ENCODE data around the gene STAM2. TPM values are rescaled to one million over a fixed set of nuclear protein-coding genes. Genes with fewer than 3 reads are reported as not detected.

The STAM2 gene
- polyA plus RNA-seq, 1 experiment = 38.0 TPM

DNA sequence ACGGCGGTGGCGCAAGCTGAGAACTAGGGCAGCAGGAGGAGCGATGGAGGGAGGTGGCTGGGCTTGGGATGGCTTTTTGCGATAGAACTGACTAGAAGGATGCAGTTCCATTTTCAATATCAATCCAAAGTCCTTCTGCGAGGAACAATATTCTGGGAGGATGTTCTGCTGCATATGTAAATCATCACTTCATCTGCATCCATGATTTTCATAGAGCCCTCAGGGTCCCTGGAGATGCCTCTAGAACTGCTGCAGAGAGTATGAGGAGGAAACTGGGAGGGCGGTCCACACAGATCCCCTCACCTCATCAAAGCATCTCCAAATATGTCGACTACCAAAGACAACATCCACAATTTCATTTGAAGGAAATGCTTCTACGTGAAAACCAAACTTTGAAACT lies 97.5 kb downstream of the STAM2 start:
- Histone ChIP-seq H3K4me3 (ENCODE audit: low read depth, low read length) (no peak overlapping the region), H3K27me3 (ENCODE audit: control insufficient read depth, insufficient read depth, low read length) (peaks cover 2% of the 10 kb centered on the region), H3K27ac (ENCODE audit: low read depth, low read length) (no peak overlapping the region), H3K9me3 (ENCODE audit: control insufficient read depth, insufficient read depth, low read length) (no peaks in the 10 kb centered on the region)
- ChIA-PET POLR2A (no interaction called here), CTCF (no interaction called here)
- TF ChIP-seq, protein P1, sequence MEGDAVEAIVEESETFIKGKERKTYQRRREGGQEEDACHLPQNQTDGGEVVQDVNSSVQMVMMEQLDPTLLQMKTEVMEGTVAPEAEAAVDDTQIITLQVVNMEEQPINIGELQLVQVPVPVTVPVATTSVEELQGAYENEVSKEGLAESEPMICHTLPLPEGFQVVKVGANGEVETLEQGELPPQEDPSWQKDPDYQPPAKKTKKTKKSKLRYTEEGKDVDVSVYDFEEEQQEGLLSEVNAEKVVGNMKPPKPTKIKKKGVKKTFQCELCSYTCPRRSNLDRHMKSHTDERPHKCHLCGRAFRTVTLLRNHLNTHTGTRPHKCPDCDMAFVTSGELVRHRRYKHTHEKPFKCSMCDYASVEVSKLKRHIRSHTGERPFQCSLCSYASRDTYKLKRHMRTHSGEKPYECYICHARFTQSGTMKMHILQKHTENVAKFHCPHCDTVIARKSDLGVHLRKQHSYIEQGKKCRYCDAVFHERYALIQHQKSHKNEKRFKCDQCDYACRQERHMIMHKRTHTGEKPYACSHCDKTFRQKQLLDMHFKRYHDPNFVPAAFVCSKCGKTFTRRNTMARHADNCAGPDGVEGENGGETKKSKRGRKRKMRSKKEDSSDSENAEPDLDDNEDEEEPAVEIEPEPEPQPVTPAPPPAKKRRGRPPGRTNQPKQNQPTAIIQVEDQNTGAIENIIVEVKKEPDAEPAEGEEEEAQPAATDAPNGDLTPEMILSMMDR (IDR thresholded peaks at IDR 0.05; ENCODE audit: low read depth, low read length) = no peak
- no peak for DNase-seq (ENCODE audit: low read depth, low spot score)

DNA sequence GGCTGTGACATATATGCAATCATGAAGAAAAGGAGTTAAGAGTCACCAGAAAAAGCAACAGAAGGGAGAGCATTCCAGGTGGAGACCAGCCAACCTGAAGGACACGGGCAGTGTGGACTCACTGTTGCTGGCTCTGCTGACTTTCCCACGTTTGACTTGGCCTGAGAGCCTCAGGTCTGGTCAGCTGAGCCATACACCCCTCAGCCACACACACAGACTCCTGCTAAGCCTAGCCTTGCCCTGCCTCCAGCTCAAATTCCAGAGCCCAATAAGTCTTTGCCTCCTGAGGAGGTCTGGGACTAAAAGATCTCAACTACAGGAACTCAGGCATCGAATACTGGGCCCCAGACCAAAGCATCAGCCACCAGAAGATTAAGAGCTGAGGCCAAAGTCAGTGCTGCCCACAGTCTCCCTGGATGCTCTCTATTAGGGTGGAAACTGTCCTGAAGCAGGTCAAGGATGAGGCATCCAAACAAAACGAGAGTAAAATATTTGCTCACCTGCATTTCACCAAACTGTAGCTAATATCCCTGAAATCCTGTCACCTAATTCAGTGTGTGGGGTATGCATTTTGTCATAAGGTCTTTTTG lies 100.0 kb downstream of the STAM2 start:
- TF ChIP-seq, protein P1 (IDR thresholded peaks at IDR 0.05; ENCODE audit: low read depth, low read length) = no peak
- ChIA-PET POLR2A (no interaction called here), CTCF (interaction anchor here (1.0 kb wide), 1 partner anchor 77 kb away, joined by 3 read pairs; no protein-coding TSS in a partner anchor)
- Histone ChIP-seq H3K27me3 (ENCODE audit: control insufficient read depth, insufficient read depth, low read length) (no peaks in the 10 kb centered on the region), H3K27ac (ENCODE audit: low read depth, low read length) (no peak overlapping the region), H3K9me3 (ENCODE audit: control insufficient read depth, insufficient read depth, low read length) (no peaks in the 10 kb centered on the region), H3K4me3 (ENCODE audit: low read depth, low read length) (no peak overlapping the region)
- no peak for DNase-seq (ENCODE audit: low read depth, low spot score)

DNA sequence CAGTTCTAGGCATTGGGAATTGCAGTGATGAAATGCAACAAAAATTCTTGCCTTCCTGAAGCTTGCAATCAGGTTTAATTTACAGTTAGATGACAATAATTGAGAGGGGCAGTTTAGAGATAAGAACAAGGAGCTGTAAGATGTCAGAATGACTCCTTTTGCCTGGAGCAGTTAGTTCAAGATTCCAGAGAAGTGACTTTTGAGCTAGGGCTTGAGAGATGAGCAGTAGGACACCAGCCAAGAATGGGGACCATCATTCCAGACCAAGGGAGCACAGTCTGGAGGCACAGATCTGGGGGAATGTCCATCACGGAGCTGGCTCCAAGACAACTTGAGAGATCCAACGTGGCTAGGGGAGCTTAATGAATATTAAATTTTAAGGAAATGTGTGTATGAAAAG lies 103.6 kb downstream of the STAM2 start:
- ChIA-PET CTCF (no interaction called here), POLR2A (no interaction called here)
- H3K27me3 ChIP-seq (ENCODE audit: control insufficient read depth, insufficient read depth, low read length) = no peaks in the 10 kb centered on the region
- no peak overlapping the region for H3K4me3 ChIP-seq (ENCODE audit: low read depth, low read length)
- no peak overlapping the region for H3K27ac ChIP-seq (ENCODE audit: low read depth, low read length)
- no peak for DNase-seq (ENCODE audit: low read depth, low spot score)
- TF ChIP-seq, protein P1 (IDR thresholded peaks at IDR 0.05; ENCODE audit: low read depth, low read length) = no peak
- no peaks in the 10 kb centered on the region for H3K9me3 ChIP-seq (ENCODE audit: control insufficient read depth, insufficient read depth, low read length)

DNA sequence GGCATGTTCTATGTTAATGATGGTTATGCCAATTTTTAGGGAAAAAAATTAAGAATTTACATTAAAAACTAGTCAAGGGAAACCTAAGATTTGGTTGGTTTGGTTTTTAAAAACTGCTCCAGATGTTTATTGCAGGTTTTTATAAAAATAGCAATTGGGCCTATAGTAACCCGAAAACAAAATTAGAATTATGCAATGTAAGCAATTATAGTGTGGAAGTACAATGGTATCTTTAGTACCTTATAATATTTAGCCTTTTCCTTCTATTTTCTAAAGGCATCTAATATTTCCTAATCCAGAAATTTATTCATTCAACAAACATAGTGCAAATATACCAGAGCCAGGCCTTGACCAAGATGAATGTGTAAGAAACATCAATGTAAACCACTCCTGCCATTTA lies 104.0 kb downstream of the STAM2 start:
- ChIA-PET CTCF (no interaction called here), POLR2A (no interaction called here)
- no peak for DNase-seq (ENCODE audit: low read depth, low spot score)
- Histone ChIP-seq H3K9me3 (ENCODE audit: control insufficient read depth, insufficient read depth, low read length) (no peaks in the 10 kb centered on the region), H3K4me3 (ENCODE audit: low read depth, low read length) (no peak overlapping the region), H3K27ac (ENCODE audit: low read depth, low read length) (no peak overlapping the region), H3K27me3 (ENCODE audit: control insufficient read depth, insufficient read depth, low read length) (no peaks in the 10 kb centered on the region)
- TF ChIP-seq, protein P1 (IDR thresholded peaks at IDR 0.05; ENCODE audit: low read depth, low read length) = no peak

DNA sequence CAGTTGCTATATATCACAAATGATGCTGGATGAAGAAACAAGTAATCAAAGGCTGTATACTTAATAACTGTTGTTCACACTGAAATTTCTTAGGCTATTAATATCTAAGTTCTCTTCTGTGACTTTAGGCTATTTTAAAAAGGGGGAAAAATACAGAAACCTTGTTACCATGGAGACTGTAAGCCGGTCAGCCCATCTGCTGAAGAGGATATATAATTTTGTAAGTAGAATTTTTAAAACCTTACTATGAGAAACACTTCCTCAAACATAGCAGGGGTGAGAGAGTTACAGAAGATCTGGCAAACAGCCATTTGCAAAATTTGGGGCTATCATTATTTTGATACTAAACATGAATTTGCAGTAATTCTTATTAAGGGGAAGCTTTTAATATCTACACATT lies 104.5 kb downstream of the STAM2 start:
- TF ChIP-seq, protein P1 (IDR thresholded peaks at IDR 0.05; ENCODE audit: low read depth, low read length) = no peak
- no peak for DNase-seq (ENCODE audit: low read depth, low spot score)
- Histone ChIP-seq H3K27me3 (ENCODE audit: control insufficient read depth, insufficient read depth, low read length) (no peaks in the 10 kb centered on the region), H3K9me3 (ENCODE audit: control insufficient read depth, insufficient read depth, low read length) (no peaks in the 10 kb centered on the region), H3K4me3 (ENCODE audit: low read depth, low read length) (no peak overlapping the region), H3K27ac (ENCODE audit: low read depth, low read length) (no peak overlapping the region)
- ChIA-PET POLR2A (no interaction called here), CTCF (no interaction called here)

Measured in AG04450 (cell line).